ENCODE measurements around the gene ATP6V0C. TPM values are rescaled to one million over a fixed set of nuclear protein-coding genes. Genes with fewer than 3 reads are reported as not detected.

Gene ATP6V0C
- total RNA-seq, 1 experiment from 2014 or later = 260 TPM

- peak overlapping the region; percentile 77 for H3K27ac Mint-ChIP-seq (ENCODE audit: unreplicated experiment)
- peaks cover 49% of the 10 kb centered on the region for H3K4me1 Mint-ChIP-seq (ENCODE audit: low read depth, unreplicated experiment)
- intact Hi-C loops (cut with micrococcal nuclease; ENCODE audit: unreplicated experiment) = no loop called here
- TF ChIP-seq, protein P1, sequence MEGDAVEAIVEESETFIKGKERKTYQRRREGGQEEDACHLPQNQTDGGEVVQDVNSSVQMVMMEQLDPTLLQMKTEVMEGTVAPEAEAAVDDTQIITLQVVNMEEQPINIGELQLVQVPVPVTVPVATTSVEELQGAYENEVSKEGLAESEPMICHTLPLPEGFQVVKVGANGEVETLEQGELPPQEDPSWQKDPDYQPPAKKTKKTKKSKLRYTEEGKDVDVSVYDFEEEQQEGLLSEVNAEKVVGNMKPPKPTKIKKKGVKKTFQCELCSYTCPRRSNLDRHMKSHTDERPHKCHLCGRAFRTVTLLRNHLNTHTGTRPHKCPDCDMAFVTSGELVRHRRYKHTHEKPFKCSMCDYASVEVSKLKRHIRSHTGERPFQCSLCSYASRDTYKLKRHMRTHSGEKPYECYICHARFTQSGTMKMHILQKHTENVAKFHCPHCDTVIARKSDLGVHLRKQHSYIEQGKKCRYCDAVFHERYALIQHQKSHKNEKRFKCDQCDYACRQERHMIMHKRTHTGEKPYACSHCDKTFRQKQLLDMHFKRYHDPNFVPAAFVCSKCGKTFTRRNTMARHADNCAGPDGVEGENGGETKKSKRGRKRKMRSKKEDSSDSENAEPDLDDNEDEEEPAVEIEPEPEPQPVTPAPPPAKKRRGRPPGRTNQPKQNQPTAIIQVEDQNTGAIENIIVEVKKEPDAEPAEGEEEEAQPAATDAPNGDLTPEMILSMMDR (IDR thresholded peaks at IDR 0.05; ENCODE audit: unreplicated experiment) = no peak
- H3K9me3 Mint-ChIP-seq (ENCODE audit: low read depth, unreplicated experiment) = no peaks in the 10 kb centered on the region
- CTCF ChIA-PET = interaction anchor here (0.6 to 0.7 kb wide), 2 partner anchors 8 to 32 kb away, joined by 3 to 4 read pairs; no protein-coding TSS in a partner anchor
- no peaks in the 10 kb centered on the region for H3K27me3 Mint-ChIP-seq (ENCODE audit: unreplicated experiment)
- no TSS peak for BruUV-seq (replicated peaks)
- H3K36me3 Mint-ChIP-seq (ENCODE audit: insufficient read depth, unreplicated experiment) = peaks cover 90% of the 10 kb centered on the region
- peak overlapping the region; percentile 83 for H3K4me3 Mint-ChIP-seq (ENCODE audit: low read depth, unreplicated experiment)
- DNase-seq = no peak
These were observed 5.3 kb downstream of the ATP6V0C start for GRCh38 chr16:2518823-2519710.

DNA sequence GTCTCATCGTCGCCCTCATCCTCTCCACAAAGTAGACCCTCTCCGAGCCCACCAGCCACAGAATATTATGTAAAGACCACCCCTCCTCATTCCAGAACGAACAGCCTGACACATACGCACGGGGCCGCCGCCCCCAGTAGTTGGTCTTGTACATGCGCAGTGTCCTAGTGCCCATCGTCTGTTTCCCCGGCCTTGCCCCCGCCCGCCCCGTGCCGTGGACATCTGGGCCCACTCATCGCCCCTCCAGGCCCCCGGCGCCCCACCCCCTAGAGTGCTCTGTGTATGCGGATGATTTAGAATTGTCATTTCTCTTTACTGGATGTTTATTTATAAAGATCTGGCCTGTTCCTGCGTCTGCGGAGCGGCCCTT is 5.9 kb downstream of the ATP6V0C start:
- peaks cover 55% of the 10 kb centered on the region for H3K4me1 Mint-ChIP-seq (ENCODE audit: low read depth, unreplicated experiment)
- DNase-seq = no peak
- H3K4me3 Mint-ChIP-seq (ENCODE audit: low read depth, unreplicated experiment) = peak overlapping the region; percentile 83
- CTCF ChIA-PET = interaction anchor here (0.7 to 1.6 kb wide), 5 partner anchors 8 to 731 kb away, joined by 3 to 11 read pairs (median 3); partner anchors contain the start of gene PDPK1
- H3K27me3 Mint-ChIP-seq (ENCODE audit: unreplicated experiment) = no peaks in the 10 kb centered on the region
- H3K27ac Mint-ChIP-seq (ENCODE audit: unreplicated experiment) = peak overlapping the region; percentile 77
- BruUV-seq (replicated peaks) = no TSS peak
- no peaks in the 10 kb centered on the region for H3K9me3 Mint-ChIP-seq (ENCODE audit: low read depth, unreplicated experiment)
- intact Hi-C loops (cut with micrococcal nuclease; ENCODE audit: unreplicated experiment) = no loop called here
- TF ChIP-seq, protein P1 (IDR thresholded peaks at IDR 0.05; ENCODE audit: unreplicated experiment) = no peak
- H3K36me3 Mint-ChIP-seq (ENCODE audit: insufficient read depth, unreplicated experiment) = peaks cover 90% of the 10 kb centered on the region

DNA sequence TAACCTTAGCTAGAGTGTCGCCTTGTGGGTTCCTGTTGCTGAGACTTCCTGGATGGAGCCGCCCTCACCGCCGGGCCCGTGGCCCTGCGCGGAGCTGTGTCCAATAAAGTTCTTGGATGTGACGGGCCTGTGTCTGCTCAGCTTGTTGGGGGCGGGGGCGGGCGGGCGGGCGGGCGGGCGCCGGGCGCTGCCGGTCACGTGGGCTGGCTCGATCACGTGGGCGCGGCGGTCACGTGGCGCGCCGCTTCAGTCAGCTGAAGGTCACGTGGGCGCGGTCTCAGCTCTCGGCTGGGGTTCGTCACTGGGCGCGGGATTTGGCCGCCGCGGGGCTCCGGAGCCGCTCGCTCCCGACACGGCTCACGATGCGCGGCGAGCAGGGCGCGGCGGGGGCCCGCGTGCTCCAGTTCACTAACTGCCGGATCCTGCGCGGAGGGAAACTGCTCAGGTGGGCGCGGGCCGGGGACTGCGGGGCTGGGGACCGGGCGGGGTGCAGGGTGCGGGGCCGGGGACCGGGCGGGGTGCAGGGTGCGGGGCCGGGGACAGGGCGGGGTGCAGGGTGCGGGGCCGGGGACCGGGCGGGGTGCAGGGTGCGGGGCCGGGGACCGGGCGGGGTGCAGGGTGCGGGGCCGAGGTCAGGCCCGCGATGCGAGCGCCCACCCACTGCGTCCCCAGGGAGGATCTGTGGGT is 6.5 kb downstream of the ATP6V0C start, which contains the start of gene AMDHD2:
AMDHD2 (plus strand) TSS at position 275 of the 687 bp plus-strand sequence; CDS start at position 363, 88 bp downstream.
- H3K9me3 Mint-ChIP-seq (ENCODE audit: low read depth, unreplicated experiment) = no peaks in the 10 kb centered on the region
- BruUV-seq (replicated peaks) = no TSS peak
- intact Hi-C loops (cut with micrococcal nuclease; ENCODE audit: unreplicated experiment) = no loop called here
- CTCF ChIA-PET = interaction anchor here (0.7 to 1.6 kb wide), 5 partner anchors 12 to 732 kb away, joined by 3 to 11 read pairs (median 3); partner anchors contain the start of gene PDPK1
- no peaks in the 10 kb centered on the region for H3K27me3 Mint-ChIP-seq (ENCODE audit: unreplicated experiment)
- DNase-seq = peak; percentile 93
- TF ChIP-seq, protein P1 (IDR thresholded peaks at IDR 0.05; ENCODE audit: unreplicated experiment) = no peak
- peaks cover 56% of the 10 kb centered on the region for H3K4me1 Mint-ChIP-seq (ENCODE audit: low read depth, unreplicated experiment)
- peak within 1 kb of the TSS; percentile 83 for H3K4me3 Mint-ChIP-seq (ENCODE audit: low read depth, unreplicated experiment)
- peak within 1 kb of the TSS; percentile 93 for H3K27ac Mint-ChIP-seq (ENCODE audit: unreplicated experiment)
- H3K36me3 Mint-ChIP-seq (ENCODE audit: insufficient read depth, unreplicated experiment) = peaks cover 90% of the 10 kb centered on the region

DNA sequence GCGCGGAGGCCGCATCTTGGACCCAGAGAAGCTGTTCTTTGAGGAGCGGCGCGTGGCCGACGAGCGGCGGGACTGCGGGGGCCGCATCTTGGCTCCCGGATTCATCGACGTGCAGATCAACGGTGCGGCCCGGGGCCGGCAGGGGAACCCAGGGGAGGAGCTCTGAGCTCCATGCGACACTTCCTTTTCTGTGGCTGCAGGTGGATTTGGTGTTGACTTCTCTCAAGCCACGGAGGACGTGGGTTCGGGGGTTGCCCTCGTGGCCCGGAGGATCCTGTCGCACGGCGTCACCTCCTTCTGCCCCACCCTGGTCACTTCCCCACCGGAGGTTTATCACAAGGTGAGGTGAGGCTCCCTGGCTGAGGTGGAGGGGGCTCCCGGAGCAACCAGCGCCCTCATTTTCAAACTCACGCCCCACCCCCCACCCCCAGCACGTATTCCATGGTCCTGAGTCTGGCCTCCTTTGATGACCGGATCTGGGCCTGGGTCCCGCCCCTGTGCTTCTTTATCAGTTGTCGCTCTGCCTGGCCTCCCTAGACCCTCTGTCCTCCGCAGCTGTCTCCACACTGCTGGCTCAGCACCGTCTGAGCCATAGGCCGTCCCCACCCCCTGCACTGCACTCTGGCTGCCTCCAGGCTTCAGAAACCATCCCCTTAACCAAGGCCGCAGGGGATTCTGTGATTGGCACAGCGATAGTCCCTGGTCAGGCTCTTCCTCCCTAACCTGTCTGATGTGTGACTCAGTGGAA is 7.2 kb downstream of the ATP6V0C start:
- Mint-ChIP-seq H3K27me3 (ENCODE audit: unreplicated experiment) (no peaks in the 10 kb centered on the region), H3K27ac (ENCODE audit: unreplicated experiment) (peak overlapping the region; percentile 93), H3K36me3 (ENCODE audit: insufficient read depth, unreplicated experiment) (peaks cover 84% of the 10 kb centered on the region), H3K4me3 (ENCODE audit: low read depth, unreplicated experiment) (peak overlapping the region; percentile 83), H3K4me1 (ENCODE audit: low read depth, unreplicated experiment) (peaks cover 49% of the 10 kb centered on the region), H3K9me3 (ENCODE audit: low read depth, unreplicated experiment) (no peaks in the 10 kb centered on the region)
- TF ChIP-seq, protein P1 (IDR thresholded peaks at IDR 0.05; ENCODE audit: unreplicated experiment) = no peak
- CTCF ChIA-PET = interaction anchor here (1.1 to 1.6 kb wide), 2 partner anchors 11 to 19 kb away, joined by 4 to 11 read pairs; no protein-coding TSS in a partner anchor
- intact Hi-C loops (cut with micrococcal nuclease; ENCODE audit: unreplicated experiment) = no loop called here
- DNase-seq = no peak
- BruUV-seq (replicated peaks) = no TSS peak
